ENCODE measurements around the gene NTM.

Gene NTM

DNA sequence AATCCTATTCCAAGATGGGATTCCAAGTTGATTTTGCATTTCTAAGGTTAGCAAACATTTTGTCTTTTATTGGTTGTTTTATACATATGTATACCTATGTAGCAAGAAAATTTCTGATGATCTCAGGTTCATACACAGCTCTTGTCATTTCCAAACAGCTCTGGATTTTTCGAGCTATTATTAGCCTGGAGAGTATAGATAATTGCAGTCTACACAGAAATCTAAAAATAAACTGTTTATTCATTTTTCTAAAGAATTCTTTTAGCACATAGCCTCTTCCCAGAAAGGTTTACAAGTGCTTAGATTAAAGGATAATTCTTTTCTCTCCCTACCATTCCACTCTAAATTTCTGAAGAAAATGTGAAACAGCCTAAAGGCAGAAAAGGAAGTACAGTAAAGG lies 705.0 kb downstream of the NTM start:
- TF ChIP-seq ZFX (IDR thresholded peaks at IDR 0.05): no peak
- TF ChIP-seq, protein P1, sequence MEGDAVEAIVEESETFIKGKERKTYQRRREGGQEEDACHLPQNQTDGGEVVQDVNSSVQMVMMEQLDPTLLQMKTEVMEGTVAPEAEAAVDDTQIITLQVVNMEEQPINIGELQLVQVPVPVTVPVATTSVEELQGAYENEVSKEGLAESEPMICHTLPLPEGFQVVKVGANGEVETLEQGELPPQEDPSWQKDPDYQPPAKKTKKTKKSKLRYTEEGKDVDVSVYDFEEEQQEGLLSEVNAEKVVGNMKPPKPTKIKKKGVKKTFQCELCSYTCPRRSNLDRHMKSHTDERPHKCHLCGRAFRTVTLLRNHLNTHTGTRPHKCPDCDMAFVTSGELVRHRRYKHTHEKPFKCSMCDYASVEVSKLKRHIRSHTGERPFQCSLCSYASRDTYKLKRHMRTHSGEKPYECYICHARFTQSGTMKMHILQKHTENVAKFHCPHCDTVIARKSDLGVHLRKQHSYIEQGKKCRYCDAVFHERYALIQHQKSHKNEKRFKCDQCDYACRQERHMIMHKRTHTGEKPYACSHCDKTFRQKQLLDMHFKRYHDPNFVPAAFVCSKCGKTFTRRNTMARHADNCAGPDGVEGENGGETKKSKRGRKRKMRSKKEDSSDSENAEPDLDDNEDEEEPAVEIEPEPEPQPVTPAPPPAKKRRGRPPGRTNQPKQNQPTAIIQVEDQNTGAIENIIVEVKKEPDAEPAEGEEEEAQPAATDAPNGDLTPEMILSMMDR (conservative IDR thresholded peaks at IDR 0.05): no peak

DNA sequence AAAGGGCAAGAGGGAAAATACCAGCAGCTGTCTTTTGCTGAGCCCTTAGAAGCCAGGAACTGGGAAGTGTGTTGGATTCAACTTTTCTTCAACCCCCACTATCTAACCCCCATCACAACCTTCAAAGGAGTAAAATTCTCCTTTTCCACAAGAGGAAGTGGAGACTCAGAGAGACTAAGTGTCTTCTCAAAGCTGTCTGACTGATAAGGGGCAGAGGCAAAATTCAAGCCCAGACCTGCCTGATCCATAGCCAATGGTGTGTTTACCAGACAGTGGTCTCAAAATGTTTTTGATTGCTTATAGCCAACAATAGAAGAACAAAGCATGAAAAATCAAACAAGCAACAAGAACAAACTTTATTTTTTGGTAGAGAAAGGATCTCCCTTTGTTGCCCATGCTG lies 707.0 kb downstream of the NTM start:
- TF ChIP-seq, protein P1 (conservative IDR thresholded peaks at IDR 0.05): no peak
- TF ChIP-seq ZFX (IDR thresholded peaks at IDR 0.05): no peak
- no peak overlapping the region for H3K27ac ChIP-seq

More for the DNA sequence above, 705.0 kb downstream of the NTM start:
- H3K27ac ChIP-seq: no peak overlapping the region

DNA sequence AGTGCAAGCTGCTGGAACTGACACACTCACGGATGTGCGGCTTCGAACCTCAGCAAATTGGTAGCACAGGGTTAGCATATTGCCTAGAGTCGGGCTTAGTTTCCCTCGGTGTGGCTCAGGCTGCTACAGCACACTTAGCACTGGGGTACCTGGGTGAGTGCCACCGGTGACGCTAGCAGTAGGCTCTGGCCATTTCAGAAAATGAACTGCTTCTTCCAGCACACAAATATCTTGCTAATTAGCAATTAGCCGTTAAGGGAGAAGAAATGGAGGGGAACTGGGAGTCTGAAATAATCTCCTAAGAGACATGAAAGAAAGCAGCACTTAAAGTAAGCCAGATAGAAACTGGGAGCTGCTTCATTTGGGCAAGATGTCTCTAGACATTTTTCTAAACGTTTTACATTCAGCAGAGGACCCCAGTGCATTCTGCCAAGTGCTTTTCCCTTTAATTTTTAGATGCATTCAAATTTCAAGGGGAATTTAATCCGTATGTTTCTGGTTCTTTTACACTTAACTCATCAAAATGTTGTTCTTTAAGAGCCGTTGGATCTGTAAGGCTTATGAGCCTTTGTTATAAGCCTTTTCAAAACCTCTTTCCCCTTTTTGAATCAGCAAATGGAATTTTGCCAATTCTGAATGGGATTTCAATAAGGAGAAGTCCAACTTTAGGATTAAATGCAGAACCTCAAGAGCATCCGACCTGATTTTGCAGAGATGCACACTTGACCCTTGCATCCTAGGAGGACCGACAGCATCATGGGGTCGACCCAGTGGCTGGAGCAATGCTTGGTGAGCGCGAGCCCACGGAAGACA lies 708.1 kb downstream of the NTM start:
- TF ChIP-seq, protein P1 (conservative IDR thresholded peaks at IDR 0.05): no peak
- TF ChIP-seq ZFX (IDR thresholded peaks at IDR 0.05): no peak
- H3K27ac ChIP-seq: no peak overlapping the region

DNA sequence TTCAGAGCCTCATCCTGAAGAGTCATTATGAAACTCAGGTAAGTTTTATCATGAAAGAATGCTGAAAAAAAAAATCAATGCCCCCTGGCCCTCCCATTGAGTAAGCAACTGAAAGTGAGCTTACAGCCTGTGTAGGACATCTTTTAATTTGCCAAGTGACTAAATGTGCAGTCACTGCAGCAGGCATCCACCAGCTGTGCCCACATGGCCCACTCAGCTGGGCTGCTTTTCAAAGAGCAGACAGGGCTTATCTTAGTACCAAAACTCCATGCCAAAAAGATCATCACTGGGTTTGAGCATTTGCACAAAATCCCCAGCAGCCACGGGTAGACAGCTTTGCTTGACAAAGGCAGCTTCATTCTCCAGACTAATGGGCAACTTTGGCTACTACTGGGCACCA lies 709.7 kb downstream of the NTM start:
- no peak overlapping the region for H3K27ac ChIP-seq
- TF ChIP-seq, protein P1 (conservative IDR thresholded peaks at IDR 0.05): no peak
- TF ChIP-seq ZFX (IDR thresholded peaks at IDR 0.05): no peak

DNA sequence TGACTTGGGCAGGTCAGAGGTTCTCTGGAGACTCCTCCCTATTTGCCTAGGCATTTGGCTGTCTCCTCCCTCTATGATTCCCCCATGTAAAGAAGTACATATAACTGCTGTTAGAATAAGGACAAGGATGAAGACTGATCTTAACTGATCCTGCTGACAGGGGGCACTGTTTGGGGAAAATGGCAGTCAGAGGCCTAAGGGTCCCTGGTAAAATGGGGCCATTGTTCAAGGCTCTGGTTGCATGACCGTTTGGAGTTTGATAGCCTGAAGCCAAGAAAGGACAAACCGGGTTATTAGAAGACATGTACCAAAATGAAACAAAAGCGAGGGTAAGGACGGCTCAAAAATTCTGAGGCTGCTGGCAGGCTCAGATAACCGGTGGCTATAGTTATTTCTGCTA lies 712.2 kb downstream of the NTM start:
- TF ChIP-seq ZFX (IDR thresholded peaks at IDR 0.05): no peak
- TF ChIP-seq, protein P1 (conservative IDR thresholded peaks at IDR 0.05): no peak
- H3K27ac ChIP-seq: no peak overlapping the region

DNA sequence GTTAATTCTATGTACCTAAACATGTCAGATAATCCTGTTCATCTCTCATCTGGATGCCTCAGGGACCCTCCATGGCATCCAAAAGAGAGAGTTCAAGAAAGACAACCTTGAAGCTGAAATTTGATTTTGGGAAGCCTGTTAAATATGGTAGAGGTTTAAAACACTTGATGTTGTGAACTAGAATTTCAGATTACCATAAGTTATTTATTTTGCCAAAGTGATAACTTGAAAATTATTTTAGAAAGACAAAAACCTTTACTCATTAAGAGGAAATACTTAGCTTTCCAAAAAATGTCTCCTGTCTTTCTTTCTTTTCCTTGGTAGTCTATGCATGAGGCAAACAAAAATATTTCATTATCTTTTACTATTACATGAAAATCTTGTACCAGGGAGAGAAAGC lies 714.0 kb downstream of the NTM start:
- TF ChIP-seq, protein P1 (conservative IDR thresholded peaks at IDR 0.05): no peak
- no peak for TF ChIP-seq ZFX (IDR thresholded peaks at IDR 0.05)
- no peak overlapping the region for H3K27ac ChIP-seq

DNA sequence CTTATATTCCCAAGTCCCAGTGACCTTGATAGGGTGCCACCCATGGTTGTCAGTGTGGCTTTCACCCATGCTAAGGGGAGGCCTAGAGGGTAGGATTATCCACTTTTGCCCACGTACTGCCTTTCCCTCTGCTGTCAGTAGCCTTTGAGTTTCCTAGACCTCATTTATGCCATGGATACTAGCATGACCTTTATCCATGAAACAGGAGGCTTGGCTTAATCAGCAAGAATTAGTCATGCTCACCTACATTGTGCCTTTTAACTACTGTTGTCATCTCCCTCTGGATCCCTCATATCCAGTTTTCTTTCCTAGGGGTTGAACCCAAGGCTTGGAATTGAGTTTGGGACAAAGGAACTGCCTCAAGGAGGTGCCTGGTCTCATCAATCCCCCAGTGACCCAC lies 716.7 kb downstream of the NTM start:
- TF ChIP-seq ZFX (IDR thresholded peaks at IDR 0.05): no peak
- TF ChIP-seq, protein P1 (conservative IDR thresholded peaks at IDR 0.05): no peak
- no peak overlapping the region for H3K27ac ChIP-seq

All from C4-2B (cell line).